Renal cortical epithelial cell (primary cell): ENCODE results near the gene MRPL9. TPM values are rescaled to one million over a fixed set of nuclear protein-coding genes. Genes with fewer than 3 reads are reported as not detected.

Source experiments
- DNase-seq: peaks from one replicate; pipeline ENCODE4 v3.0.0-alpha.2; 2011; ENCODE audit warnings: low read depth
- total RNA-seq: library from RNA; depleted of rRNA; stranded (reverse); fragments of >200 nt; gene quantifications from 2 replicates; pipeline ENCODE4 v1.2.3, GENCODE V29; 2014

MRPL9 gene
- total RNA-seq, result 48.3 and 114 TPM in 2 replicates

DNA sequence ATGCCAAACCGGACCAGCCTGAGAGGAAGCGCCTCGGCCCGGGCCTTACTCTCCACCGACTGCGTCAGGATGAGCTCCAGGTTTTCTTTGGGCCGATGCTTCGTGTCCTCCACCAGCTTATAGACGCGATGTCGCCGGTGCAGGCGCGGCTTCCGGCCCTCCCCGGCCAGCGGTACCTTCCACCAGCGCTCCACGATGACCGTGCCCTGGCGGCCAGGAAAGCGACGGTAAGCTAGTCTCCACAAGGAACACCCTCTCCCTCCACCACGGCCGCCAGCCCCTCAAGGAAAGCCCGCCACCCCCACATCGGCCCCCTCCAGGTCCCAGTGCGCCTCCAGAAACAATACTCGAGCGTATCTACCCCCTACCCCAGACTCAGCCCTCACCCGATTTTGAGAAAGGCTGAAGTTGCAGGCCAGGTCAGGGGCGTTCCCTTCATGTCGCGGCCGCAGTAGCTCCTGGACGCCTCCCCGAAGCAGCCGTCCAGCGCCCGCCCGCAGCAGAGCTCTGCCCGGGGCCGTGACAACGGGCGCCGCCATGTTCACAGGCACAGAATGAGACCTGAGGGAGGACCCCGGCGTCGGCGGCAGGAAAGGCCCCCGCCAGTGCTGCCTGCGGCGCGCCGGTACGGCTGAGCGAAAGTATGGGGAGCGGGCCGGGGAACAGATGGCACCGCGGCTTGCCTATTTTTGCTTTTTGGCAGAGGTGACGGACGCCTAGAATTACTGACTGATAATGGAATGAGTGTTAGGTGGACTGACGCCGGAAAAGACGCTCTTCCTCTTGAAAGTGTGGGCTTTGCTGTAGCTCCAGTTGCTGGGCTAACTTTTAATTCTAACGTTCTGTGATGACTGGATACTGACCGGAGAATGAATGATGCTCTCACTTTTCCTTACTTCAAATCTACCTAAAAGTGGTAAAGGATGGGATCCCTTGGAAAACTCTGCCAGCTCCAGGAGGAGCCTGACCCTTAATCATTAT, at the start of gene MRPL9:
Gene MRPL9, minus strand, starts transcription at position 556 of the 981 bp plus-strand sequence. Its CDS starts 17 bp downstream, at position 539.
- peak; percentile 38 for DNase-seq

DNA sequence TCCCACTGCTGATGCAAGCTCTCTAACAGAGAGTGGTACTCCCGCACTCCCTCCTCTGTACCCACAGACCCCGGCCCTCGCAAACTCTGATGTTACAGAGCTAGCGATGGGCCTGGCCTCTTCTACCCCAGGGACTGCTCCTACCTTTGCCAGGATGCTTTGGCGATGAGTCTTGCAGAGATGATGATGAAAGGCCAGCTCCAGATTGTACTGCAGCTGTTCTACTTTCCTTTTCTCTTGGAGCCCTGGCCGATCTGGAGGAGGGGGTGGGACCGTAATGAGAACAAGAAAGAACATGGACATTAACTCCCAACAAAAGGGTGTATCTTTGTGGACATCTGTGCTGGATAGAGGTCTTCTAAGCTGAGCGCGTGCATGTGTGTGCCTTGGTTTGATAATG, 47.9 kb upstream of the MRPL9 start:
- DNase-seq, result no peak

- no peak for DNase-seq
Observed at GRCh38 chr1:151809985-151810556, 46.8 kb upstream of the MRPL9 start.

DNA sequence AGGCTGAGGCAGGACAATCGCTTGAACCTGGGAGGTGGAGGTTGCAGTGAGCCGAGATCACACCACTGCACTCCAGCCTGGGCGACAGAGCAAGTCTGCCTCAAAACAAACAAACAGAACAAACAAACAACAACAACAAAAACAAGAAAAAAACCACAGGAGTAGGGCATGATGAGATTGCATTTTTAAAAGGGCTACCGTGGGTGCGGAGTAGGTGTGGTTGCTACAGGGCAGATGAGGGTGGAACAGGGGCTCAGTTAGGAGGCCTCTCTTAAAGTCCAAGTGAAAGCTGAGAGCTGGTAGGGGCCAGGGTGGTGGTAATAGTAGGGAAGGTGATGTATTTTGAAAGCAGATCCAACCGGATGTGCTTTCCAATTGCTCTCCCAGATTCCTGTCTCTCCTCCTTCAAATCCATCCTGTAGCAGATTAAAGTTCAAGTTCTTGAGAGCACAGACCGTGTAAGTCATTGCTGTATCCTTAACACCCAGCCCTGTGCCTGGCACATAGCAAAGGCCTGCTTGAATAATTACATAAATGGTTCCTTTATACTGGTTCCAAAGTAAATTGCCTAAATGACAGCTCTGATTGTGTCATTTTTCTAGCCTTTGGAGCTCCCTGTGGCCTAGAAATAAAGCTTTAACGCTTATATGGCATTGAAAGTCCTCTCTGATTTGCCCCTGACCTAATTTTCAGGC, 46.1 kb upstream of the MRPL9 start:
- DNase-seq, result peak; percentile 60

DNA sequence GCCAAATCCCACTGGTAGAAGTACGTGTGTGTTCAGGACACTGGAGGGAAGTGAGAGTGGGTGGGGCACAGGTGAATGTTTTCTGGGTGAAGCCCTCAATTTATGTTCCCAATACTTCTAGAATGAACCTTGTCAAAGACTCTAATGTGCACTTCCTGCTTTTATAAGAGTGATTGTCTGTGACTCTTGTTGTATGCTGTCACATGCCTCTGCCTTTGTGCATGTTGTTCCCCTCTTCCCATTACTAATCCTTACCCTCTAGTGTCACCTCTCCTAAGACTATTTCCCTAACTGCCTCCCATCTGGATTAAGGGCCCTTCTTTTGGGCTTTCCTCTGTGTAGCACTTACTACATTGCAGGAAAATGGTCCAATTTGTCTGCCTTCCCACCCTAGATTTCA, 44.5 kb upstream of the MRPL9 start:
- no peak for DNase-seq

DNA sequence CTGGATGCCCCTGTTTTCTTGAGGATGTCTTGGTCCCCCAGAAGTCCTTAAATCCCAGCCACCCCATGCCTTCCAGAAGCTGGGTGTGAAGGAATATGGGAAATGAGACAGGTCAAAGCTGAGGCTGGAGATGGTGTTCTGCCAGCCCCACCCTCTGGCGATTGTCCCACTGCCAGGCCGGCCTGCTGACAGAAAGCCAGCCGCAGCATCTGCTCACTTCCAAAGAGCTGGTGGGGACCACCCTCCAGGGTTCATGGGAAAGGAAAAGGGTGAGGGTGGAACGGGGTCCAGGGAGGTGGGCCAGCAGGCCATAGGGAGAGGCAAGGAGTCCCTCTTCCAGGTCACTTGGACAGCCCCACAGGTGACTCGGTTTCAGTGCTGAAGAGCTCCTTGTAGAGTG, 43.8 kb upstream of the MRPL9 start:
- no peak for DNase-seq

DNA sequence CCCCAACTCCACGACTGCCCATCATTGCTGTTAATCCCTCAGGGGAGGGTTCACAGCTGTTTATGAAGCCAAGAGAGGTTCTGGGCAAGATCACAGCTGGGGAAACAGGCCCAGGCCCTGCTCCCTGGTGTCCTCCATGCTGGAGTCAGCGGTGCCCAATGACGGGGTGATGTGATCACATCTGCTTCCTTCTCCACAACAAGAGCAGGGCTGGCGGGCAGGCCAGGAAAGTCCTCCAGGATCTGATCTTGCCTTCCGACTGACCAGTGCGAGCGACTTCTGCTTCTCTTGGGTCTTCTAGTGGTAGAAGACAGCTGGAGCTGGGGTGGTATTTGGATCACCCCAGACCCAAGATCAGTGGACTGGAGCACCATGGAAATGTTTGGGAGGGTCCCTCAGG, 42.9 kb upstream of the MRPL9 start:
- no peak for DNase-seq

GRCh38 chr1:151805066-151805820, 41.9 kb upstream of the MRPL9 start, which contains the start of gene LINGO4:
Gene LINGO4, minus strand, starts transcription at chr1:151805419. Its CDS starts 2,715 bp downstream, at chr1:151802704.
- DNase-seq, result no peak

DNA sequence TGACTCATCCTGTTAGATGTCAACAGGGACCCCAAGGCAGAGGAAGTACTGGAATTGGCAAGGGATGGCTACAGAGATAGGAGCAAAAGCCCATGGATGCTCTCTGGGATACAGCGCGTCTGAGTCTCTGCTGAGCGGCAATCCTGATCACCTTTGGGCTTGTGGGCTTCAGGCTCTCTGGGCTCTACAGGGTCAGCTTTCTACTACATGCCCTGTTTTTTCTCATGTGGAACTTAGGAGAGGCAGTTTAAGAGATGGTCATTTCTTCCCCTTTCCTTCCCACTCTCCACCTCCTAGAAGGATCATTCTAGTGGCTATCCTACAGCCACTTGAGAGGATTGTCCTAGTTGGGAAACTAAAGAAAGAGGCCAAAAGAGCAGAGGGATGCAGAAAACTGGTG, 40.6 kb upstream of the MRPL9 start:
- no peak for DNase-seq

DNA sequence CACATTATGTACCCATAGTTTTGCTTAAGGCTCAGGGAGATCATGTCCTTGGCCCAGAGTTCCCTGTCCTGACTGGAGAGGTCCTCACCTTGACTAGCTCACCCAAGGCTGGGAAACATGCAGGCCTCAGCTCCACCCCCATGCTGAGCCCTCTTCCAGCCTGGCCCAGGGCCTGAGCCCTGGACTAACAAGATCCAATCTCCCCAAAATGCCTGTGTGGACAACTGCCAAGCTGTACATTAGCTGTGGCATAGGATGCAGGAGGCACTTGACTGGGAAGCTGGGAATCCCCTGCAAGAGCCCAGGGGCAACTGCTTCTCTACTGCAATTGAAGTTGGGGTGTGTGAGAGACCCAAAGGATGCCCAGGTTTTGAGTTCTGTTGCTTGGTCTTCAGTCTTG, 39.9 kb upstream of the MRPL9 start:
- no peak for DNase-seq

- DNase-seq, result no peak
Observed at GRCh38 chr1:151802372-151802771, 39.1 kb upstream of the MRPL9 start.

DNA sequence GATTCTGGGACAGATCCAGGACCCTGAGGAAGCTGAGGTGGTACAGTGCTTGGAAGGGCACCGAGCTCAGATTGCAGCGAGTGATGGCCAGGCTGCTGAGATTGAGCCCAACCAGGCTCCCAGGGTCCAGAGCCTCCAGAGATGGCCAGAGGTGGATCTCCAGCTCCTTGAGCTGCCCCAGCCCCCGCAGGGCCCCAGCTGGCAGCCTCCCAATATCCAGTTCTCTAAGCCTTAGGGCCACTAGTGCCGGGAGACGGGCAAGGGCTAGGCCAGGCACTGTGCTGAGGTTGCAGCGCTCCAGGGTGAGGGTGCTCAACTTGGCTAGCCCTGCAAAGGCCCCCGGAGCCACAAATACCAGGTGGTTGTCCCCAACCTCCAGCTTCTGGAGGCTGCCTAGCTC, 38.5 kb upstream of the MRPL9 start:
- DNase-seq, result no peak

- DNase-seq, result no peak
Observed at GRCh38 chr1:151801310-151801820, 38.1 kb upstream of the MRPL9 start.

GRCh38 chr1:151800830-151801229, 37.5 kb upstream of the MRPL9 start:
- no peak for DNase-seq

GRCh38 chr1:151799179-151800022, 36.1 kb upstream of the MRPL9 start:
- DNase-seq, result no peak

DNA sequence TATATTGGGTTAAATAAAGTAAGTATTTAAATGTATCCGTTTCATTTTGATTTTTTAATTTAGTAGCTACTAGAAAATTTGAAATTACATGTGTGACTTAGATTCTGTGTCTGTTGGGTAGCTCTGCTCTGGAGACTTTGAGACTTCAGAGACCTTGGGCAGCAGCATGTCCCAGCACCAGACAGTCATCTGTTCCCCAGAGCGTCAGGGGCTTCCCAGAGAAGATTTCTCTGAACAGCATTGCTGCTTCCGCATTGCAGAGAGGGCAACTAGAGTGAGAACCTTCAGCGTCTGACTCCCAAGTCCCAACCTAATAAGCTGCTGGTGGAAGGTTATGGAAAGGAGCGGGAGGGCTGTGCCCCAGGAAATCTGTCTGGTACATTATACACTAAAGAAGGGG, 35.3 kb upstream of the MRPL9 start:
- no peak for DNase-seq

DNA sequence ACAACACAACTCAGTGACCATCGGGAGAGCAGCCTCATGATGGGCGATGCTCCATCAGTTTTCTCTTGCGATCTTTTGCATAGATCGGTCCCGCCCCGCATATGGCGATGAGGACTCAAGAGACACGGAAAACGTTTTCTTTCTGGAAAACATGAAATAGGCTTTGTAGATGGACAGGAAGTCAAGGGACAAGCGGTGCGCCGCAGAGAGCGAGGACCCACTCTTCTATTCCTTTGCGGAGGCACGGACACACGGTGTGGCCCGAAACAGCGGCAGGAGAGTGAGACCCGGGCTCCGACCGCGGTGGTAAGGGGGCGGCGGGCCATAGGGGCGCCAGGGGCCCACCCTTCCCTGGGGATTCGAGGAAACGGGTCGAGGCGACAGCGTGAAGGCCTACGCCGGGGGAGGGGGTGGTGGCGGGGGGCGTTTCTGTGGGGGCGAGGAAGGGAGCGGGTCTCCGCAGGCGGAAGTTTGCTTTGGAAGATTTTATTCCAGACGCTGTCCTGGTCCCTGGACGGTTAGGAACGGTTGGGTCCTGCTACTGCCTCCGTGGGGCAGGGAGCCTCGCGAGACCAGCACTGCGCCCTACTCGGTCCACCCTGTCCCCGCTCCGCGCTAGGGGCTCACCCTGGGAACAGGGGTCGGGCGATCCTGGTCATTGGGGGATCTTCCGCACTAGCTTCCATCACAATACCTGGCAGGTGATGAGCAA, 27.8 kb upstream of the MRPL9 start:
- no peak for DNase-seq

DNA sequence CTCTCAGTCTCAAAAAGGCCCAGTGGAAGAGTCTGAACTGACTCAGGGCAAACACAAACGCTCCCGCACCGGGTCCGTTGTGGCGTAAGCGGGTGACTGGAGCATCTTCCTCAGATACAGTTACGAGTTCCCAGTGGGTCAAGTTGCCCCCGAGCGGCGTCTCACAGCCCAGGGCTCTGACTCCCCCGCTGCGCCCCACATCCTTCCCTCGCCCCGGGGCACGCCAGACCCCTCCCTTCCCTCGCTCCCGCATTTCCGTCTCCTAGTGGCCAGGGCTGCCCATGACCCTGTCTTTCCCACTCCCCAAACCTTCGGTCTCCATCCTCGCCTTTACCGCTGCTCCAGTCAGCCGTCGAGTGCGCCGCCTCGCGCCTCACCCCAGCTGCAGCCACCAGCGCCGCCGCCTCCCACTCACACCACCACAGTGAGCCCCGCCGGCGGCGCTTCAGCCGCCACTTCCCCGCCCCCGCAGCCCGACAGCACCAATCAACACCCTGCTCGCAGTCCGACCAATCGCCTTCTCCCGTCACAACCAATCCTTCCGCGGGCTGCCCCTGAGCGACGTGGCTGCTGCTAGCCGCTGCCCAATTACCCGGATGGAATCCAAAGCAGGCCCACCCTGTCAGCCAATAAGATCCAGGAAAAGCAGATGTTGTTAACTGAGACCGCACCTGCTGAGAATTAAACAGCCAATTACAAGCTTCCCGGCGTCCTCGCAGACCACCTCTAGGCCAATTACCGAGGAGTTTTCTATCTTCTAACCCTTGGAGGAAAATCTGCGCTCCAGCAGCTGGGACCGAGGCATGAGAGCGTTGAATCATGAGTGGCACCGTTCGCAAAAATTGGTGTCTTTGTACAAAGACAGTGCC, 27.0 kb upstream of the MRPL9 start, which contains the start of gene TDRKH:
Gene TDRKH, minus strand, starts transcription at position 430 of the 869 bp plus-strand sequence. CDS start 7,478 bp downstream, outside the sequence.
- peak; percentile 99 for DNase-seq

DNA sequence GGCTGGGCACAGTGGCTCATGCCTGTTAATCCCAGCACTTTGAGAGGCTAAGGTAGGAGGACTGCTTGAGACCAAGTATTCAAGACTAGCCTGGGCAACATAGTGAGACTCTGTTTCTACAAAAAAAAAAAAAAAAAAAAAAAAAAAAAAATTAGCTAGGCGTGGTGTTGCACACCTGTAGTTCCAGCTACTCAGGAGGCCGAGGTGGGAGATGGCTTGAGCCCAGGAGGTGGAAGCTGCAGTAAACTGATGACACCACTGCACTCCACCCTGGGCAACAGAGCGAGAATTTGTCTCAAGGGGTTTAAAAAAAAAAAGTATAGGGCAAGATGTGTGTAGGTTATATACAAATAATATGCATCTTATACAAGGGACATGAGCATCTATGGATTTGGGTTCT, 24.4 kb upstream of the MRPL9 start:
- DNase-seq, result no peak
